GM23338 (cell line): ENCODE results near the gene NPAS3. TPM values are rescaled to one million over a fixed set of nuclear protein-coding genes. Genes with fewer than 3 reads are reported as not detected.

Source experiments
- ATAC-seq: fragments of 200-7000 bp; cut with Tn5 transposase; 3 replicates; pipeline ENCODE4 v1.9.1; 2020
- DNase-seq: peaks from one replicate; pipeline ENCODE4 v3.0.0-alpha.2; 2015; ENCODE audit warnings: low spot score
- H2AFZ ChIP-seq: fragments of 200-600 bp; sonication (generic); 2 replicates; pipeline ENCODE4 v1.8.0; 2016; ENCODE audit warnings: antibody characterized with exemption, mild to moderate bottlenecking, moderate library complexity
- H3F3A ChIP-seq: fragments of 200-600 bp; sonication (generic); replicated peaks from 2 replicates; pipeline ENCODE4 v1.8.0; 2017; ENCODE audit warnings: antibody characterized with exemption, mixed run types, low read depth
- H3K27ac ChIP-seq: fragments of 200-600 bp; sonication (generic); 2 replicates; pipeline ENCODE4 v1.6.1; 2016; ENCODE audit warnings: low read depth
- H3K27me3 ChIP-seq: fragments of 200-600 bp; sonication (generic); 2 replicates; pipeline ENCODE4 v1.8.0; 2016; ENCODE audit warnings: mild to moderate bottlenecking, mixed run types, moderate library complexity; ENCODE audit not compliant: insufficient read depth
- H3K36me3 ChIP-seq: fragments of 200-600 bp; sonication (generic); 2 replicates; pipeline ENCODE4 v1.8.0; 2016; ENCODE audit warnings: mild to moderate bottlenecking; ENCODE audit not compliant: insufficient read depth
- H3K4me1 ChIP-seq: fragments of 200-600 bp; sonication (generic); 2 replicates; pipeline ENCODE4 v1.8.0; 2016; ENCODE audit warnings: mild to moderate bottlenecking, moderate library complexity; ENCODE audit not compliant: insufficient read depth
- H3K4me2 ChIP-seq: fragments of 200-600 bp; sonication (generic); 2 replicates; pipeline ENCODE4 v1.7.1; 2017; ENCODE audit warnings: mixed run types
- H3K4me3 ChIP-seq: fragments of 200-600 bp; sonication (generic); 2 replicates; pipeline ENCODE4 v1.6.1; 2016; ENCODE audit warnings: mixed run types
- H3K79me2 ChIP-seq: fragments of 200-600 bp; sonication (generic); replicated peaks from 2 replicates; pipeline ENCODE4 v1.8.0; 2017; ENCODE audit warnings: mild to moderate bottlenecking; ENCODE audit not compliant: insufficient read depth
- H3K9me2 ChIP-seq: fragments of 200-600 bp; sonication (generic); 2 replicates; pipeline ENCODE4 v1.8.0; 2017; ENCODE audit not compliant: insufficient read depth
- H4K20me1 ChIP-seq: fragments of 200-600 bp; sonication (generic); replicated peaks from 2 replicates; pipeline ENCODE4 v1.8.0; 2017; ENCODE audit warnings: mild to moderate bottlenecking; ENCODE audit not compliant: insufficient read depth
- H3K27ac Mint-ChIP-seq: 2 replicates; pipeline ENCODE4 v1.8.0; 2020; ENCODE audit warnings: inconsistent platforms, mild to moderate bottlenecking, moderate library complexity, mixed read lengths
- H3K27me3 Mint-ChIP-seq: 3 replicates; pipeline ENCODE4 v1.8.0; 2022; ENCODE audit warnings: low read depth, mild to moderate bottlenecking, moderate library complexity, mixed read lengths, inconsistent platforms; ENCODE audit not compliant: insufficient read depth, poor library complexity
- H3K36me3 Mint-ChIP-seq: 3 replicates; pipeline ENCODE4 v1.8.0; 2021; ENCODE audit warnings: low read depth, mild to moderate bottlenecking, inconsistent platforms, moderate library complexity, mixed read lengths
- H3K4me1 Mint-ChIP-seq: 3 replicates; pipeline ENCODE4 v1.8.0; 2020; ENCODE audit warnings: mild to moderate bottlenecking, inconsistent platforms, mixed read lengths
- H3K4me3 Mint-ChIP-seq: 3 replicates; pipeline ENCODE4 v1.8.0; 2021; ENCODE audit warnings: moderate library complexity, mild to moderate bottlenecking, inconsistent platforms, mixed read lengths
- H3K9me3 Mint-ChIP-seq: 3 replicates; pipeline ENCODE4 v1.8.0; 2020; ENCODE audit warnings: moderate library complexity, mild to moderate bottlenecking, inconsistent platforms, mixed read lengths
- CTCF ChIP-seq, 2 experiments: fragments of 200-600 bp in 1 of 2; sonication (generic) in 1 of 2; conservative IDR thresholded peaks; 2 replicates each; pipeline versions ENCODE4 v1.5.1 to v1.6.1; 2016 to 2017; ENCODE audit warnings: antibody characterized with exemption in 2 of 2, low read depth in 2 of 2, mild to moderate bottlenecking in 2 of 2, moderate library complexity in 1 of 2
- ETS1 ChIP-seq: IDR thresholded peaks from 2 replicates; pipeline ENCODE4 v1.6.1; 2016; ENCODE audit warnings: antibody characterized with exemption
- EZH2 ChIP-seq: fragments of 200-600 bp; sonication (generic); IDR thresholded peaks from one replicate; pipeline ENCODE4 v1.8.0; 2017; ENCODE audit warnings: antibody characterized with exemption, mild to moderate bottlenecking, low read depth; ENCODE audit not compliant: unreplicated experiment
- EZH2phosphoT487 ChIP-seq: fragments of 200-600 bp; sonication (generic); IDR thresholded peaks from one replicate; pipeline ENCODE4 v1.8.1; 2018; ENCODE audit warnings: antibody characterized with exemption; ENCODE audit not compliant: unreplicated experiment
- JUNB ChIP-seq: IDR thresholded peaks from one replicate; pipeline ENCODE4 v1.6.1; 2016; ENCODE audit warnings: antibody characterized with exemption; ENCODE audit not compliant: unreplicated experiment
- NANOG ChIP-seq: IDR thresholded peaks from 2 replicates; pipeline ENCODE4 v1.6.1; 2016; ENCODE audit warnings: antibody characterized with exemption, borderline replicate concordance
- POLR2AphosphoS5 ChIP-seq: IDR thresholded peaks from 2 replicates; pipeline ENCODE4 v1.6.1; 2016; ENCODE audit warnings: antibody characterized with exemption, low read depth
- REST ChIP-seq: IDR thresholded peaks from one replicate; pipeline ENCODE4 v1.6.1; 2018; ENCODE audit warnings: antibody characterized with exemption; ENCODE audit not compliant: unreplicated experiment
- STAT1 ChIP-seq: IDR thresholded peaks from one replicate; pipeline ENCODE4 v1.6.1; 2016; ENCODE audit warnings: antibody characterized with exemption; ENCODE audit not compliant: unreplicated experiment
- ZNF114 ChIP-seq: fragments of 250-450 bp; sonication (Bioruptor Pico); IDR thresholded peaks from 2 replicates; pipeline ENCODE4 v1.5.0; 2020; ENCODE audit warnings: mild to moderate bottlenecking, moderate library complexity
- ZNF331 ChIP-seq: fragments of 250-450 bp; sonication (Bioruptor Pico); IDR thresholded peaks from 2 replicates; pipeline ENCODE4 v1.5.0; 2020; ENCODE audit warnings: low read depth, mild to moderate bottlenecking, moderate library complexity
- polyA plus RNA-seq: library from polyadenylated mRNA; unstranded; fragments of >200 nt; fragmentation: Nextera tagmentation; extraction: Ambion mirVana; gene quantifications from 2 replicates; pipeline ENCODE4 v1.2.1, GENCODE V29; 2016
- total RNA-seq: library from RNA; depleted of rRNA; stranded (reverse); fragments of >200 nt; shearing (Covaris generic); gene quantifications from 2 replicates; pipeline ENCODE4 v1.2.3, GENCODE V29; 2014

The NPAS3 gene
- total and polyA plus RNA-seq, 2 experiments from 2014 or later, result 0.17 to 0.19 TPM

- TF ChIP-seq CTCF (conservative IDR thresholded peaks at IDR 0.05; ENCODE audit: low read depth in 2 of 2) (no peak), EZH2phosphoT487 (no peak), EZH2 (no peak), POLR2AphosphoS5 (no peak), NANOG (no peak), JUNB (no peak), ZNF331 (CRISPR knock-in tag) (no peak), STAT1 (no peak)
These were observed 659.9 kb downstream of the NPAS3 start (continued) for GRCh38 chr14:33598582-33598981.

GRCh38 chr14:33602396-33602795, 663.7 kb downstream of the NPAS3 start:
- ATAC-seq, result no peak
- Mint-ChIP-seq H3K36me3 (no peaks in the 10 kb centered on the region), H3K27ac (no peak overlapping the region)

More at GRCh38 chr14:33602396-33602795, 663.7 kb downstream of the NPAS3 start:
- H3K27ac ChIP-seq, result no peak overlapping the region
- no peak overlapping the region for H3K4me3 Mint-ChIP-seq
- no peaks in the 10 kb centered on the region for H3K36me3 ChIP-seq
- H4K20me1 ChIP-seq, result no peaks in the 10 kb centered on the region
- no peaks in the 10 kb centered on the region for H3K79me2 ChIP-seq
- H3K9me2 ChIP-seq, result no peaks in the 10 kb centered on the region
- H3K4me1 Mint-ChIP-seq, result peaks cover 28% of the 10 kb centered on the region
- no peak for TF ChIP-seq STAT1
- no peak for TF ChIP-seq CTCF (conservative IDR thresholded peaks at IDR 0.05; ENCODE audit: low read depth in 2 of 2)
- no peak for TF ChIP-seq ZNF331 (CRISPR knock-in tag)
- TF ChIP-seq ETS1, result no peak
- TF ChIP-seq JUNB, result no peak
- no peak for TF ChIP-seq REST
- TF ChIP-seq EZH2, result no peak
- TF ChIP-seq ZNF114 (CRISPR knock-in tag), result no peak
- TF ChIP-seq EZH2phosphoT487, result no peak
- H3K27me3 ChIP-seq, result no peaks in the 10 kb centered on the region
- H3K4me3 ChIP-seq, result no peak overlapping the region
- no peak for DNase-seq
- H2AFZ ChIP-seq, result no peak overlapping the region
- H3K27me3 Mint-ChIP-seq, result no peaks in the 10 kb centered on the region
- no peaks in the 10 kb centered on the region for H3K9me3 Mint-ChIP-seq
- H3K4me1 ChIP-seq, result peaks cover 11% of the 10 kb centered on the region; the same call in 1 of the 2 replicates
- no peaks in the 10 kb centered on the region for H3F3A ChIP-seq
- H3K4me2 ChIP-seq, result no peak overlapping the region
